Activated CD8-positive, alpha-beta memory T cell treated with anti-CD3 and anti-CD28 coated beads for 4 hours (primary cell): ENCODE measurements around the gene ENO2.
"Not testable (repeated sequence)": the region's sequence is repeated elsewhere in the genome, so short reads cannot be mapped to it uniquely, and the experiment has no call there.

Source experiments
- DNase-seq, 2 donors: peaks; one replicate each; pipeline ENCODE4 v3.0.0-alpha.2; 2020; ENCODE audit warnings: low read depth in 2 of 2

ENO2 gene

DNA sequence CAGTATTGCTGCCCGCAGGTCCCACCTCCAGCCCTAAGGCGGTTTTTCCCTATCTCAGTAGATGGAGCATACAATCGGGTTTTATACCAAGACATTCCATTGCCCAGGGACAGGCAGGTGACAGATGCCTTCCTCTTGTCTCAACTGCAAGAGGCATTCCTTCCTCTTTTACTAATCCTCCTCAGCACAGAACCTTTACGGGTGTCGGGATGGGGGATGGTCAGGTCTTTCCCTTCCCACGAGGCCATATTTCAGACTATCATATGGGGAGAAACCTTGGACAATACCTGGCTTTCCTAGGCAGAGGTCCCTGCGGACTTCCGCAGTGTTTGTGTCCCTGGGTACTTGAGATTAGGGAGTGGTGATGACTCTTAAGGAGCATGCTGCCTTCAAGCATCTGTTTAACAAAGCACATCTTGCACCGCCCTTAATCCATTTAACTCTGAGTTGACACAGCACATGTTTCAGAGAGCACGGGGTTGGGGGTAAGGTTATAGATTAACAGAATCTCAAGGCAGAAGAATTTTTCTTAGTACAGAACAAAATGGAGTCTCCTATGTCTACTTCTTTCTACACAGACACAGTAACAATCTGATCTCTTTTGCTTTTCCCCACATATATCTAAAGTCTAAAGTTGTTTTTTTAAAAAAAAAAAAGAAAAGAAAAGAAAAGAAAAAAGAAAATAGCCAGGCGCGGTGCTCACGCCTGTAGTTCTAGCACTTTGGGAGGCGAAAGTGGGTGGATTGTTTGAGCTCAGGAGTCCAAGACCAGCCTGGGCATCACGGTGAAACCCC lies 28.0 kb upstream of the ENO2 start:
- DNase-seq: not testable (repeated sequence)

DNA sequence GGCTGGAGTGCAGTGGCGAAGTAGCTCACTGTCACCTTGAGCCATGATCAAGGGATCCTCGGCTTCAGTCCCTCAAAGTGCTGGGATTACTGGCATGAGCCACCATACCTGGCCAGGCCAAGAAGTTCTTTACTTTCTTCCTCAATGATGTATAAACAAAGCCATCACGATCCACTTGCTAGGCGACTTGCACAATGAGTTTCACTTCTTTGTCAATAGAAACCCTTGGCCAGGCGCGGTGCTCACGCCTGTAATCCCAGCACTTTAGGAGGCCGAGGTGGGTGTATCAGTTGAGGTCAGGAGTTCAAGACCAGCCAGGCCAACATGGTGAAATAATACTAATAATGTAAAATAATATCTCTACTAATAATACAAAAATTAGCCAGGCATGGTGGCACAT lies 26.9 kb upstream of the ENO2 start:
- no peak for DNase-seq

DNA sequence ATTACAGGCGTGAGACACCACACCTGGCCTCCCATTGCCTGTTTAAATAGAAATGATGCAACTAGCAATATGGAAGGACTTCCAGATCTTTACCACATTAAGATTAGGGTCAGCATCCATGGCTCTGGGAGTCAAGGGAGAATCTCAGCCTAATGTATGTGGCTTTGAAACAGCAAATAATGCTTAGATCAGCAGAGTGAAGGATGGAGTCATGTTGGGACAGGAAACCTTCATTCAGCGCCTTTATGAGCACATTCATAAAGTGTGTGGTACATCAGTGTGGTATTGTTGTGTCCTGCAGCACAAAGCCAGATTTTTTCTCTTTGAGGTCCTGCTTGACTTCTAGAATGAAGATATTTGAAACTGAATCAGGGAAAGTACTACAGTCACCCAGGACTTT lies 26.0 kb upstream of the ENO2 start:
- DNase-seq: no peak

DNA sequence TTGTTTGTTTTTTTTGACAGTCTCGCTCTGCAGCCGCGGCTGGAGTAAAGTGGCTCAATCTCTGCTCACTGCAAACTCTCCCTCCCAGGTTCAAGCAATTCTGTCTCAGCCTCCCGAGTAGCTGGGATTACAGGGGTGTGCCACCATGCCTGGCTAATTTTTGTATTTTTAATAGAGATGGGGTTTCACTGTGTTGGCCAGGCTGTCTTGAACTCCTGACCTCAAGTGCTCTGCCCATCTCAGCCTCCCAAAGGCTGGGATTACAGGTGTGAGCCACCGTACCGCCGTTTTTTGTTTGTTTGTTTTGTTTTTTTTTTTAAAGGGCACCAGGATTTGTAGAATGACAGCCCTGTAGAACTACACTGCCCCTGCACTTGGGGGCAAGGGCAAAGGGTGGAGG lies 25.6 kb upstream of the ENO2 start:
- DNase-seq: not testable (repeated sequence)

DNA sequence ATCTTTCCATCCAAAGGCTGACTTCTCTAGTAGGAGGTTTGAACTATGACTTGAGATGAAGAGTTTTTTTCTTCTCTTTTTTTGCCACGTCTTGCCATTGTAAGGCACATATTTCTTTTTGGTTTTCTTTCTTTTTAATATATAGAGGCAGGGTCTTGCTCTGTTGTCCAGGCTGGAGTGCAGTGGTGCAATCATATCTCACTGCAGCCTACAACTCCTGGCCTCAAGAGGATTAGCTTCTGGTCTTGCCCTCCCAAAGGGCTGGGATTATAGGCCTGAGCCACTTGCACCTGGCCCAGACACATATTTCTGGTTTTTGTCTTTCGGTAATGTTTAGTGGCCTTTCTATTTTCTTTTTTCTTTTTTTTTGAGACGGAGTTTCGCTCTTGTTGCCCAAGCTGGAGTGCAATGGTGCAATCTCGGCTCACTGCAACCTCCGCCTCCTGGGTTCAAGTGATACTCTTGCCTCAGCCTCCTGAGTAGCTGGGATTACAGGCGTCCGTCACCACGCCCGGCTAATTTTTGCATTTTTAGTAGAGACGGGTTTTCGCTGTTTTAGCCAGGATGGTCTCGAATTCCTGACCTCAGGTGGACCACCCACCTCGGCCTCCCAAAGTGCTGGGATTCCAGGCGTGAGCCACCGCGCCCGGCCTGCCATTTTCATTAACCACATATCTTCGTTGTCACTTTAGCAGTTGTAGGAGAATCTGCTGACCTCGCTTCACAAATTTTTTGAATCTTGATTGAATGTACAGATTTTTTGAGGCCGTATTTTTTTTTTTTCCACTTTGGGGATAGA lies 24.4 kb upstream of the ENO2 start:
- not testable (repeated sequence) for DNase-seq

DNA sequence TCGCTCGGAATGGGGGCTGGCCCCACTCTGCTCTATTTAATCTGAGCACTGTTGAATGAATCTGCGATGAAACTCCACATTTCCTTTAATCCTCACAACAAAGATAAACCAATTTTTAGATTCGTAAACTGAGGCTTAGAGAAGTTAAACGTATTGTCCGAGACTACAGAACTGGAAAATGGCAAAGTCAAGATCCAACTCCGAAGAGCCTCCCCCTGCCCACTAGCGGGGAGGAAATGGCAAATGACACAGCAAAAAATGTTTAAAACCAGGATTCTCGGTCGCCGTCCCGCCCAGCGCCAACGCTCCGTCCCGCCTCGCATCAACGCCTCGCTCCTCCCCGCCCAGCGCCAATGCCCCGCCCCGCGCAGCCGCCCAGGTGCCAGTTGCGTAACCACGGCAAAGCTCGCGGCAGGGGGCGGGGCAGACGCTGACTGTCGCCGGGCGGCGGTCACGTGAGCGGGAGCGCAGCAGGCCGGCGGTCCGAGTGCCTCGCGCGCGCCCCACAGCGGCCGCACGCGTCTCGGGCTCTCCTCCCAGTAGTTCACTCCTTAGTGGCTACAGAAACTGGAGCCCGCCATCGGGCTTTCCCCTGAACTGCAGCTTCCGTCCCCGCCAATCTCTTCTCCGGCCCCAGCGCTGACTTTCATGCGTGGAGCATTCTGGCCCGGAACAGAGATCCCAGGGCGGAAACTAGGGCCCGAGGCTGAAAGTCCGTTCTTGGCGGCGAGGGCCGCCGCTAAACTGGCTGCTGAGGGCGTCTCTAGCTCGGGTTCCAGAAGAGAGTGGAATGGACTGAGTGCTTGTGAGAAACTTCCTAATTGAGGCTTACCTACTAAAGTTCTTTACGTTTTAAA lies 23.4 kb upstream of the ENO2 start:
- DNase-seq: peak; percentile 96 to 97

DNA sequence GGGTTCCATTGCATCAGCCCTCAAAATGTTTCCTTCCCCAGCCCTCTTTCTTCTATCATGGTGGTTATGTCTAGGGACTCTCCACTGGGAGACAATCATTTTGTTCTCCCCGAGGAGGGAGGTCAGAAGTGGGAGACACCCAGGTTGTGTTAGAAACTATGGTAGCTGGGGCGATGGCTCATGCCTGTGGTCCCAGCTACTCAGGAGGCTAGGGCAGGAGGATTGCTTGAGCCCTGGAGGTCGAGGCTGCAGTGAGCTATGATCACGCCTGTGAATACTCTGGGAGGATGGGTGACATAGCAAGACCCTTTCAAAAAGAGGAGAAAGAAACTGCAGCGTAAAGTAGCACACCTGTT lies 22.8 kb upstream of the ENO2 start:
- no peak for DNase-seq

DNA sequence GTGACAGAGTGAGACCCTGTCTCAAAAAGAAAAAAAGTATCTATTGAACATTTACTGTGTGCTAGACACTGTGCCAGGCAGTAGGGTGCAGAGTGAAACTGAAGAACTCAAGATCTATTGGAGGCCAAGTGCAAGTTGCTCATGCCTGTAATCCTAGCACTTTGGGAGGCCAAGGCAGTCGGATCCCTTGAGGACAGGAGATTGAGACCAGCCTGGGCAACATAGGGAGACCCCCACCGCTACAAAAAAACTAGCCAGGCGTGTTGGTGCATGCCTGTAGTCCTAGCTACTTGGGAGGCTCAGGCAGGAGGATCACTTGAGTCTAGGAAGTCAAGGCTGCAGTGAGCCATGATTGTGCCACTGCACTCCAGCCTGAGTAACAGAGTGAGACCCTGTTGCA lies 21.7 kb upstream of the ENO2 start:
- not testable (repeated sequence) for DNase-seq

DNA sequence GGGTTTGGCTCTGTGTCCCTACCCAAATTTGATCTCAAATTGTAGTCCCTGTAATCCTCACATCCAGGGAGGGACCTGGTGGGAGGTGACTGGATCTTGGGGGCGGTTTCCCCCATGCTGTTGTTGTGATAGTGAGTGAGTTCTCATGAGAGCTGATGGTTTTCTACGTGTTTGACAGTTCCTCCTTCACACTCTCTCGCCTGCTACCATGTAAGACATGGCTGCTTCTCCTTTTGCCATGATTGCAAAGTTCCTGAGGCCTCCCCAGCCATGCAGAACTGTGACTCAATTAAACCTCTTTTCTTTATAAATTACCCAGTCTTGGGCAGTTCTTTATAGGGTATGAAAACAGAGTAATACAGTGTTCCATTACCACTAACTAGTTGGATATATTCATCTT lies 20.1 kb upstream of the ENO2 start:
- no peak for DNase-seq

DNA sequence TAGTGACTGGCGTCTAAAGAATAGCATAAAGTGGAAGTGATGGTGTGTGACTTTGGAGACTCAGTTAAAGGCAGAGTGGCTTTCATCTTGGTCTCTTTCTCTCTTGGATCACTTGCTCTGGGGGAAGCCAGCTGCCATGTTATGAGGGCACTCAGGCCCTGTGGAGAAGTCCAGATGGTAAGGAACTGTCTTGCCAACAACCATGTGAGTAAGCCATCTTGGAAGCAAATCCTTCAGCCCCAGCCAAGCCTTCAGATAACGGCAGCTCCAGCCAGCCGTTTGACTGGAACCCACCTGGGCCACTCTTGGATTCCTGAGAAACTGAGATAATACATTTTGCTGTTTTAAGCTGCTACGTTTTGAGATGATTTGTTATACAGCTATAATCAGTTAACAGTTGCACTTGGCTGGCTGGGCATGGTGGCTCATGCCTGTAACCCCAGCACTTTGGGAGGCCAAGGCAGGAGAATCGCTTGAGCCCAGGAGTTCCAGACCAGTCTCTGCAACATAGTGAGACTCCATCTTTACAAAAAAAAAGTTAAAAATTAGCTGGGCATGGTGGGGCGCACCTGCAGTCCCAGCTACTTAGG lies 17.4 kb upstream of the ENO2 start:
- DNase-seq: no peak

DNA sequence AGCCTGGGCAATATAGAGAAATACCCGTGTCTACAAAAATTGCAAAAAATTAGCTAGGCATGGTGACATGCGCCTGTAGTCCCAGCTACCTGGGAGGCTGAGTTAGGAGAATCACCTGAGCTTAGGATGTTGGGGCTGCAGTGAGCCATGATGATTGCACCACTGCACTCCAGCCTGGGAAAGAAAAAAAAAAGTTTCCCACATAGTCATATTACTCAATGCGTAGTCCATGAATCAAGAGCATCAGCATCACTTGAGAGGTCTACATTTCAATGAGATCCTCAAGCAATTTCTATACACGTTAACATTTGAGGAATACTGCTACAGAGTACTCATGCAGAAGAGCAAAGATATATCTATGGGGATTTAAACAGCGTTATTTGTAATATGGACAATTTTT lies 15.0 kb upstream of the ENO2 start:
- DNase-seq: no peak

DNA sequence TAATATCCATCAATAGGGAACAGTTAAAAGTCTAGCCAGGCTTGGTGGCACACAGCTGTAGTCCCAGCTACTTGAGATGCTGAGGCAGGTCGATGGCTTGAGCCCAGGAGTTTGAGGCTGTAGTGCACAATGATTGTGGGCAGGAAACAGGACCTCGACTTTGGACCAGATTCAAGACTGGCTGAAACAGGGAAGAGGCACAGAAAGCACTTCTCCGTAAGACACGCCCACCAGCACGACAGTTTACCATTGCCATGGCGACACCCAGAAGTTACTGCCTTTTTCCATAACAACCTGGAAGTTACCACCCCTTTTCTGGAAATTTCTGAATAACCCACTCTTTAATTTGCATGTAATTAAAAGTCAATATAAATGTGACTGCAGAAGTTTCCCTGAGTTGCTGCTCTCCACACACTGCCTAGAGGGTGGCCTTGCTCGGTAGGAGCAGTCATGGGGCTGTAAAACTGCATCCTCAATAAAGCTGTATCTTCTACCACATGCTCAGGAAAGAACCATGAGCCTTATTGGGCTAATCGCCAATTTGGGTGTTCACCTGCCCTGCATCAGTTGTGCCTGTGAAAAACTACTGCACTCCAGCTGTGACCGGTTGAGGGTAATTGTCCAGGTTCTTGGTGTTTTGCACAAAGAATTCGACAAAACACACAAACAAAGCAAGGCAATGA lies 14.4 kb upstream of the ENO2 start:
- DNase-seq: no peak

DNA sequence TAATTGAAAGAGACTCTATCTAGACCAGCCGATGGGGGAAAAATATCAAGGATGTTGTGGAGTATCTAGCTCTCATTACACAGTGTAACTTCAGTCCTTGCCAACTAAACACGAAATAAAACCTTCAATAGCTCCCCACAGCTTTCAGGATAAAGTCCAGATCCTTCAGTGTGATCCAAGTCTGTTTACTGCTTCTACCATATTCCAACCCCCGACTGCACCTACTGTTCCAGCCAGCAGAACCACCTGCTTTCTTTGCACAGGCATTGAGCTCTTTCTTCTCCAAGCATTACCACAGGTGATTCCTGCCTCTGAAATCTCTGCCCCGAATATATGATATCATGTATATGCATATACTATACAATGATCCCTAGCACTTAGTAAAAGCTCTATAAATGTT lies 11.9 kb upstream of the ENO2 start:
- no peak for DNase-seq

DNA sequence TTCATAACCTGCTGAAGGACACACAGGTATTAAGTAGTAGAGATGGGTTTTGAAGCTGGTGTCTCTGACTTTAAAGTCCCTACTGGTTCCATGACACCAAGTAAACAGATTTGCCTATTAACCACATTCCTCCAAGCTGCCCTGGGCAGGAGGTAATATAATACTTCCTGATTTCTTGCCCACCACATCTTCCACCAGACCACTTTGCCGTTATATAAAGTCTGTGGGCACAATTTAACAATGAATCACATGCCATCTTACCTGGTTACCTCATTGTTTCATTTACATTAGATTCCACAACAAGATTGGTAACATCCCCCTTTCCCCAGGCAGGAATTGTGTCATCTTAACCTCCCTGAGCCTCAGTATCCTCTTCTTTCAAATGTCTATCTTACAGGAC lies 10.7 kb upstream of the ENO2 start:
- DNase-seq: no peak

DNA sequence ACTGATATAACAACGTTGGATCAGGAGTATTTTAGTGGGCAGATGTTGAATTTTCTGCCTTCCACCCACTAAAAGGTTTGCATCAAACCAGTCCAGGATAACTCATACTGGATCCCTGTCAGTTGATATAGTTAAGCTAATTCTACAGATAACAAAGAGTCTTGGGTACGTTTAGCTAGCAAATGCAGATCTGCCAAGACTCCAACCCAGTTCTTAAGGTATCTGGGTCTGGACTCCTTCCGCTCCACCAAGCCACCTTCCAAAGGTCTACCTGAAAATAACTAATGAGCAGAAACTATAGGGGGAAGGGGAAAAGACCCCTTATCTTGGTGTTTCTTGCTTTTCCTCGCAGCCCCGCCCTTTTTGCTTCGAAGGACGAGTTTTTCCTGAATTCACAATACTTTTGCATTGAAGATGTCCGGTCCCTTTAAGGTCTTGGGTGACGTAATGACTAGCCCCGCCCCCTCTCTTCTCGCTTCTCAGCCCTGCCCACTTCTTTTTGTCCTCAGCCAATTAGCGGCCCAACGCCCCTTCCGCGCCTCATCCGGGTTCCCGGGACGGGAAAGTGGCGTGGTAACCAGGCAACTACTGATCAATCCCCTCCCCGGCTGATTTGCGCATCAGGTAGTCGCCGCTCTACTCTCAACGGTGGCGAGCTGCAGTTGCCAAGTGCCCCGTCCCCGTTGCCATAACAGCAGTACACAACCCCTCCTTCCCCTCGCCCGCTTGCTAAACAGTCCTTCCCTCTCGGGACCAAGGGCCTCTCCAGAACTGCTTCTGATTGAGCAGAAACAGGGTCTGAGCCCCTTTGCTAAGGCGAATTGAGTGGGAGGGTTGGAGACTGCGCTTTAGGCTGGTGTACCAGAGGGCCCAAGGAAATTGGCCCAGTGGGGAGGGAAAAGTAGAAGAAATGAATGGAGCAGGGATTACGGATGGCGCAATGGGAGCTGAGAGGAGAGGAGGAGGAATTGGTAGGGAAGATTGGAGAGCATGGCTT lies 9.8 kb upstream of the ENO2 start, which contains the start of gene LRRC23:
Gene LRRC23, plus strand, starts transcription at position 543 of the 997 bp plus-strand sequence. CDS start 812 bp downstream, outside the sequence.
- peak; percentile 94 to 95 for DNase-seq

DNA sequence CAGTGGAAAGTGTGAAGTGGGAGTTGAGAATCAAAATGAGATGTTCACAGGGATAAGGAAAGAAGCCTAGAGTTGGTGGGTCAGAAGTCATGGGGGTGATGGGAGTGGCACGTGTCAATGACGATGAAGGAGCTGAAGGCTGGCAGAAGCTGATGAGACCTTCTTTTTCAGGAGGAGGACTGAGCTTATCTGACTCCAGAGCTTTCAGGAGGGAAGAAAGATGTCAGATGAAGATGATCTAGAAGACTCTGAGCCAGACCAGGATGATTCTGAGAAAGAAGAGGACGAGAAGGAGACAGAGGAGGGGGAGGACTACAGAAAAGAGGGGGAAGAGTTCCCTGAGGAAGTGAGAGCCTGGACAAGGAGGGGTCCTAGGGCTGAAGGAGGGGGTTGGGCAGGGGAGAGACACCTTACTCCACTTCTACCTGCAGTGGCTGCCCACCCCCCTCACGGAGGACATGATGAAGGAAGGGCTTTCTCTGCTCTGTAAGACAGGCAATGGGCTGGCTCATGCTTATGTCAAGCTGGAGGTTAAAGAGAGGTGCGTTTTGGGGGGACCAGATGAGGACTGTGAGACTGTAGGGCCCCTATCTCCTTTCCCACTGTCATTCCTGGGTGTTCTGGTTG lies 8.9 kb upstream of the ENO2 start:
- DNase-seq: no peak

DNA sequence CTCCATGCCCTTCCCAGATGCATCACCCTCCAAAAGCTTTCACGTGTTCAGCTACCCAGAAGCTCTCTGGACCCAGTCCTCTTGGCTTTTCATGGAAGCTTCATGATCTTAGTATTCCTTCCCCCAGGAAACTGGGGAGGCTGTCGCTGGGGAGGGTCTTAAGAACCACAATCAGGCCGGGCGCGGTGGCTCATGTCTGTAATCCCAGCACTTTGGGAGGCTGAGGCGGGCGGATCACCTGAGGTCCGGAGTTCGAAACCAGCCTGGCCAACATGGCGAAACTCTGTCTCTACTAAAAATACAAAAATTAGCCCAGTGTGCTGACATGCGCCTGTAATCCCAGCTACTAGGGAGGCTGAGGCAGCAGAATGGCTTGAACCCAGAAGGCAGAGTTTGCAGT lies 6.2 kb upstream of the ENO2 start:
- DNase-seq: not testable (repeated sequence)

DNA sequence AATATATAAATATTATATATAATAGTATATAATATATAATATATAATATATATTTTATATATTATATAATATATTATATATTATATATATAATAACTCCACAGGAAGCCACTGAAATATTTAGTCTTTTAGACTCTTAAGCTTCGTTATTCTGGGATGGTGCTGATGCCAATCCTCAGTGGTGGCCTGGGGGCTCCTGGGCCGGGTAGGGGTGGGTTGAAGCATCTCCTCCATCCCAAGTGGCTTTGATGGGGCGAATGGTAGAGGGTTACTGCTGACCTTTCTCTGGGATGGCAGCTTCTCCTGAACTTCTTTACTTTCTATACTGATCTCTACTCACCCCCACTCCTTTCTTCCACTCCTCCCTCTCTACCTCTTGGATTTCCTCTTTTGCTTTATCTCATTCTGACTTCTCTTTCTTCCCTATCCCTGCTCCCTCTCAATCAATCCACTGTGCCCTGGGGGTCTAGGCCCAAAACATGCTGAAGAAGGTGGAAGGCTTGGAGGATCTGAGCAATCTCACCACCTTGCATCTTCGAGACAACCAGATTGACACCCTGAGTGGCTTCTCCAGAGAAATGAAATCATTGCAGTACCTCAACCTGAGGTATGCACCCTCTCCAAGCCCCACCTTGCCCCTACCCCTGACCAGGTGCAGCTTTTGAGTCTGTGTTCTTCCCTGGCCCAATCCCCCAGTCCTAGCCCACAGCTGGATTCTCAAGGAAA lies 4.8 kb upstream of the ENO2 start:
- no peak for DNase-seq
